Nephron progenitor cell (in vitro differentiated cells): ENCODE results near the gene RAG2.

ENCODE experiments used
- DNase-seq: peaks from one replicate; pipeline ENCODE4 v3.0.0; 2021
- H3K27ac Mint-ChIP-seq: 2 replicates; pipeline ENCODE4 v1.8.0; 2021; ENCODE audit warnings: mild to moderate bottlenecking, moderate library complexity, mixed read lengths
- H3K27me3 Mint-ChIP-seq: 2 replicates; pipeline ENCODE4 v1.8.0; 2021; ENCODE audit warnings: mild to moderate bottlenecking, low read depth, mixed read lengths; ENCODE audit not compliant: poor library complexity
- H3K36me3 Mint-ChIP-seq: 2 replicates; pipeline ENCODE4 v1.8.0; 2021; ENCODE audit warnings: low read depth, mixed read lengths
- H3K4me1 Mint-ChIP-seq: 2 replicates; pipeline ENCODE4 v1.8.0; 2021; ENCODE audit warnings: mixed read lengths
- H3K4me3 Mint-ChIP-seq: 2 replicates; pipeline ENCODE4 v1.8.0; 2021; ENCODE audit warnings: mild to moderate bottlenecking, moderate library complexity, mixed read lengths
- H3K9me3 Mint-ChIP-seq: 2 replicates; pipeline ENCODE4 v1.8.0; 2021; ENCODE audit warnings: mild to moderate bottlenecking, moderate library complexity, mixed read lengths
- CTCF ChIP-seq: fragments of 200-600 bp; sonication (generic); IDR thresholded peaks from 2 replicates; pipeline ENCODE4 v1.5.0; 2021; ENCODE audit warnings: antibody characterized with exemption

RAG2 gene

GRCh38 chr11:36598051-36598450 is at the start of gene RAG2:
RAG2 (minus strand) TSS chr11:36598236; CDS start chr11:36594168, 4,068 bp downstream.
- H3K9me3 Mint-ChIP-seq, result peaks cover 4% of the 10 kb centered on the region
- peaks cover 3% of the 10 kb centered on the region for H3K27me3 Mint-ChIP-seq
- no peak for DNase-seq
- TF ChIP-seq CTCF, result no peak
- no peak within 1 kb of the TSS for H3K4me3 Mint-ChIP-seq
- H3K27ac Mint-ChIP-seq, result no peak within 1 kb of the TSS
- H3K4me1 Mint-ChIP-seq, result peaks cover 23% of the 10 kb centered on the region
- no peaks in the 10 kb centered on the region for H3K36me3 Mint-ChIP-seq

DNA sequence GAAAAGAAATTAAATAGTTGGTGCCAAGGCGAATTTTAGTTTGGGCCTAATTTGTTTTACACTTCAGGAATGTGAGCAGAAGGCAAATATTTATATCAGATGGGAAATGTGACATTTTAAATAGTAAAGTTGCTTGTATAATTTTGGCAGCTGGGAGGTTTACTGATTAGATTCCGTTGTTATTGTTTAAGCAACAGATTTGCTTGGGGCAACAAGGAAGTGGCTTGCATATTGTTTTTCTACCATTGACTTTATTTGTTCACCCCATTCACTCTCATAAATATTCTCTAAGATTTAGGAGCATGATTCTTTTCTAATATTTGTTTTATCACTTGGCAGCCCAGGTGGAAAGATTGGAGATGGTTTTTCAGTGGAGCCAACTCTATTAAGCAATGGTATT is 40.5 kb upstream of the RAG2 start:
- peaks cover 4% of the 10 kb centered on the region for H3K27me3 Mint-ChIP-seq
- H3K36me3 Mint-ChIP-seq, result peaks cover 95% of the 10 kb centered on the region
- no peak for DNase-seq
- H3K27ac Mint-ChIP-seq, result no peak overlapping the region
- H3K4me3 Mint-ChIP-seq, result no peak overlapping the region
- H3K4me1 Mint-ChIP-seq, result peaks cover 6% of the 10 kb centered on the region
- H3K9me3 Mint-ChIP-seq, result peaks cover 63% of the 10 kb centered on the region
- TF ChIP-seq CTCF, result no peak

DNA sequence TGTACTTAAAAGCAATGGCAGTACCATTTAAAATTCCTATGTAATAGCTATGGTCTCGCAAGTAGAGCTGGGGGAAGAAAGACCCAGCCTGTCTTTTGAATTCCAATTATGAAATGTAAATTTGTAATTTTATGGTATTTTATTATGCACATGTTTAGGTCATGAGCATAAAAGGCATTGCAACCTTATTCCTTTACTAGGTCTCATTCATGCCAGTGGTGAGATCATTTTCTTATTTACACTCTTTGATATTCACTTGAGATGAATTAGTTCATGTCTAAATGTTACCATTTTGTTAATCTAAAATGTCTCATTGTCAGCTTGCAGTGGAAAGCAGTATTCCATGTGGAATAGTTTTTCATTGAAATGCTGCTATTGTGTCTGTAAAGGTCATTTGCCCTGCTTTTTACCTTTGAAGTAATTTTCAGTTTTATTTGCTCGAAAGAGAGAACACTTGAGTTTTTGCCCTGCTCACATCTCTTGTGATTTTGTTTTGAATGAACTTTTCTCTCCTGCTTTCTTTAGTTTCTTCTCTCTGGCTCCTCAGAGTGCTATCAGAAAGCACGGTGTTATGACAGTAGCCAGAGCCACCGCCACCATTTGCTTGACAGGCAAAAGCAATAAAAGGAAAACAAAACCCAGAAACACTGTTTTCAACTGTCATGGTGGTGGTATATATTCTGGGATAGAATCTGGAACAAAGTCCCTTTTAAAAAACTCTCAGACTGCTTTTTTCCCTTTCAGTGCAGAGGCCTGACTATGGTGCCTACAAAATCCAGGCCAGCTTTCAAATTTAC is 37.2 kb upstream of the RAG2 start:
- TF ChIP-seq CTCF, result no peak
- H3K4me1 Mint-ChIP-seq, result peaks cover 15% of the 10 kb centered on the region
- peaks cover 44% of the 10 kb centered on the region for H3K9me3 Mint-ChIP-seq
- peaks cover 4% of the 10 kb centered on the region for H3K27me3 Mint-ChIP-seq
- H3K36me3 Mint-ChIP-seq, result peaks cover 75% of the 10 kb centered on the region
- H3K4me3 Mint-ChIP-seq, result no peak overlapping the region
- H3K27ac Mint-ChIP-seq, result peak overlapping the region; percentile 92
- no peak for DNase-seq

GRCh38 chr11:36631774-36632173 is 33.7 kb upstream of the RAG2 start:
- Mint-ChIP-seq H3K27ac (no peak overlapping the region), H3K36me3 (peaks cover 43% of the 10 kb centered on the region), H3K4me3 (no peak overlapping the region), H3K27me3 (no peaks in the 10 kb centered on the region), H3K9me3 (peaks cover 22% of the 10 kb centered on the region), H3K4me1 (peaks cover 21% of the 10 kb centered on the region)
- no peak for DNase-seq
- no peak for TF ChIP-seq CTCF

GRCh38 chr11:36628765-36629244 is 30.8 kb upstream of the RAG2 start:
- H3K27ac Mint-ChIP-seq, result peak overlapping the region; percentile 33

More at GRCh38 chr11:36628765-36629244, 30.8 kb upstream of the RAG2 start:
- DNase-seq, result no peak
- H3K36me3 Mint-ChIP-seq, result peaks cover 13% of the 10 kb centered on the region
- H3K4me1 Mint-ChIP-seq, result peaks cover 19% of the 10 kb centered on the region
- no peaks in the 10 kb centered on the region for H3K27me3 Mint-ChIP-seq
- H3K4me3 Mint-ChIP-seq, result no peak overlapping the region
- peaks cover under 1% of the 10 kb centered on the region for H3K9me3 Mint-ChIP-seq
- TF ChIP-seq CTCF, result no peak
